Measurements from ENCODE around the gene CALHM6.

CALHM6 gene

DNA sequence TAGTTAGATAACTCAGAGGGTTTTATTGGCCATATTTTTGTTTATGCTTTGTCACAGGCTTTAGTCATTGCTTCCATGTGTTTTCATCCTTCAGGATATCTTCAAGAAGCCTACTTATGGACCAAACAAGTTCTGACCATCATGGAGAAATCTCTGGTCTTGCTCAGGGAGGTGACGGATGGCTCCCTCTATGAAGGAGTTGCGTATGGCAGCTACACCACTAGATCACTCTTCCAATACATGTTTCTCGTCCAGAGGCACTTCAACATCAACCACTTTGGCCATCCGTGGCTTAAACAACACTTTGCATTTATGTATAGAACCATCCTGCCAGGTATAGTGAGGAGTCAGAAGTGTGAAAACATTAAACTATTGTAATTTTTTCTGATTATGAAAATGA, 30.3 kb upstream of the CALHM6 start:
- Histone ChIP-seq H3K27me3 (ENCODE audit: control insufficient read depth in 5 of 5, insufficient read depth in 4 of 5, low read length in 5 of 5) (no peaks in the 10 kb centered on the region), H3K4me1 (ENCODE audit: control insufficient read depth in 5 of 5, insufficient read depth in 5 of 5, low read length in 5 of 5) (peaks cover 0 to 4% (median 0%) of the 10 kb centered on the region in 5 donors), H3K27ac (ENCODE audit: low read depth, low read length) (no peak overlapping the region), H3K9ac (ENCODE audit: low read length in 5 of 5) (no peak overlapping the region), H3K9me3 (ENCODE audit: control insufficient read depth in 5 of 5, low read length in 5 of 5) (no peaks in the 10 kb centered on the region), H3K36me3 (ENCODE audit: control insufficient read depth in 5 of 5, insufficient read depth in 5 of 5, low read length in 5 of 5) (peaks cover 22 to 50% (median 40%) of the 10 kb centered on the region in 5 donors), H3K4me3 (ENCODE audit: low read depth in 1 of 5, low read length in 5 of 5) (no peak overlapping the region)

DNA sequence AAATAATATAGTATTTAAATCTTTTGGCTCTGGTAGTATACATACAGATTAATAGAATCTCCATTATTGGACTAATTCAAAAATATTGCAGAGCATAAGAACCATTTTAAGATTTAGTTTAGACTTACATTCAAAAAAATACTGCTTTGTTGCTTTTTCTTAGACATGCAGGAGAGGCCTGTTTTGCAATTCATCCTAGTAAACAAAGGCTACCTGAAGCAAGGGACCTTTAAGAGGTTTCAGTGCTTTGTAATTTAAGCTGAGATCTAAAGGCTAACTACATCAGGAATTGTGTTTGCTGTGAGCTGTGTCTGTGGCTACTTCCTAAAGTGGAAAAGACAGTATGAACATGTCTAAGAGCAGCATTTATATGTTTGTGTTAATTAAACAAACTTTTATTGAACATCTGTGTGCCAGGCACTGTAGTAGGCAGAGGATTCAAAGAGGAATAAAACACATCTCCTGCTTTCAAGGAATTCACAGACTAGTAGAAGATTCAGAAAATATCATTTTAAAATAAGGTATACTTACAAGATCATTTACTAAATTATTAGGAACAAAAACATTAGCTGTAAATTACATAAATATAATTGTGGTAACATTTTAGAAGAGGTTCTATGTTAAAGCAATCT, 29.1 kb upstream of the CALHM6 start:
- Histone ChIP-seq H3K4me3 (ENCODE audit: low read depth in 1 of 5, low read length in 5 of 5) (no peak overlapping the region), H3K27ac (ENCODE audit: low read depth, low read length) (no peak overlapping the region), H3K27me3 (ENCODE audit: control insufficient read depth in 5 of 5, insufficient read depth in 4 of 5, low read length in 5 of 5) (no peaks in the 10 kb centered on the region), H3K9ac (ENCODE audit: low read length in 5 of 5) (no peak overlapping the region), H3K36me3 (ENCODE audit: control insufficient read depth in 5 of 5, insufficient read depth in 5 of 5, low read length in 5 of 5) (peaks cover 23 to 51% (median 44%) of the 10 kb centered on the region in 5 donors), H3K9me3 (ENCODE audit: control insufficient read depth in 5 of 5, low read length in 5 of 5) (no peaks in the 10 kb centered on the region), H3K4me1 (ENCODE audit: control insufficient read depth in 5 of 5, insufficient read depth in 5 of 5, low read length in 5 of 5) (peaks cover 0 to 4% (median 0%) of the 10 kb centered on the region in 5 donors)

DNA sequence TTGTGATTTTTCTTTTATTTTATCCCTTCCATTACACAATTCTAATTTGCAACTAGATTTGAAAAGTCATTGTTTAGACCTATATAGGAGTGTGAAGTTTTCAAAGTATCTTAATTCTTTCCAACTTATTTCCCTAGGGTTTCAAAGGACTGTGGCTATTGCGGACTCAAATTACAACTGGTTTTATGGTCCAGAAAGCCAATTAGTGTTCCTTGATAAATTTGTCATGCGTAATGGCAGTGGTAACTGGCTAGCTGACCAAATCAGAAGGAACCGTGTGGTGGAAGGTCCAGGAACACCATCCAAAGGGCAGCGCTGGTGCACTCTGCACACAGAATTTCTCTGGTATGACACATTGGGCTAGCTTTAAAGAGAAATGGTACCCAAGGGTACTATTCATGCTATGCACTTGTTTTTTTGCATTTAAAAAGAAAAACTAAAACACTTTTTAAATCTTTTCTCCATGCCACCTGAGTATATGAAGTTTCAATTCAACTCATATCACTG, 27.9 kb upstream of the CALHM6 start:
- H3K4me1 ChIP-seq (ENCODE audit: control insufficient read depth in 5 of 5, insufficient read depth in 5 of 5, low read length in 5 of 5): peaks cover 0 to 4% (median under 1%) of the 10 kb centered on the region in 5 donors
- H3K9ac ChIP-seq (ENCODE audit: low read length in 5 of 5): no peak overlapping the region
- no peaks in the 10 kb centered on the region for H3K9me3 ChIP-seq (ENCODE audit: control insufficient read depth in 5 of 5, low read length in 5 of 5)
- no peak overlapping the region for H3K27ac ChIP-seq (ENCODE audit: low read depth, low read length)
- no peaks in the 10 kb centered on the region for H3K27me3 ChIP-seq (ENCODE audit: control insufficient read depth in 5 of 5, insufficient read depth in 4 of 5, low read length in 5 of 5)
- peaks cover 23 to 47% (median 35%) of the 10 kb centered on the region in 5 donors for H3K36me3 ChIP-seq (ENCODE audit: control insufficient read depth in 5 of 5, insufficient read depth in 5 of 5, low read length in 5 of 5)
- no peak overlapping the region for H3K4me3 ChIP-seq (ENCODE audit: low read depth in 1 of 5, low read length in 5 of 5)

DNA sequence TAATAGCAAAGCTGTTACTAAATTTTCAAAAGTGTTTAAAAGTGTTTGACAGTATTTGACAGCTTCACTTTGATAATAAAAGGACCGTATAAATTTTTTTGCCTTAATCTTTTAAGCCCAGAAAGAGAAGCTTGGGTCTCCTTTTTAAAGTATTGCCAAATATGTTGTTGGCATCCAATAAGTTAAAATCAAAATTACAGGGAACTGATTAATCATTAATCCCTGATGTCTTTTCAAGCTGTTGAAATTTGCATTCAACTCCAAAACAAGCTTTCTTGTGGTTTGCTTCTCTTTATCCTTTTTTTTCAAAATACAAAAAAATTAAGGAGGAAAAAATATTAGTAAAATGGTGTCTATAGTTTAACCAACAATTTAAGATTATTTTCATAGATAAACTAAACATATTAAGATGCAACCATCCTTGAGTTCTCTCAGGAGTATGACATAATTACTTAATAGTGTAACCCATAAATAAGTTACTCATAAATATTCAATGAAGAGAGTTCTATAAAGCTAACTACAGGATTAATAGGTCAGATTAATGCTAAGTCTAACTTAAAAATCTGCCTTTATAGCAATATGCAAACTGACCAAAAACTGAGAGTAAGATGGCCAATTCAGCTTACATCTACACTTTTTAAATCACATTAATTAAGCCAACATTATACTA, 27.0 kb upstream of the CALHM6 start:
- Histone ChIP-seq H3K9me3 (ENCODE audit: control insufficient read depth in 5 of 5, low read length in 5 of 5) (no peaks in the 10 kb centered on the region), H3K4me1 (ENCODE audit: control insufficient read depth in 5 of 5, insufficient read depth in 5 of 5, low read length in 5 of 5) (peaks cover 0 to 13% (median 9%) of the 10 kb centered on the region in 5 donors), H3K27me3 (ENCODE audit: control insufficient read depth in 5 of 5, insufficient read depth in 4 of 5, low read length in 5 of 5) (no peaks in the 10 kb centered on the region), H3K4me3 (ENCODE audit: low read depth in 1 of 5, low read length in 5 of 5) (no peak overlapping the region), H3K9ac (ENCODE audit: low read length in 5 of 5) (no peak overlapping the region), H3K36me3 (ENCODE audit: control insufficient read depth in 5 of 5, insufficient read depth in 5 of 5, low read length in 5 of 5) (peaks cover 18 to 42% (median 26%) of the 10 kb centered on the region in 5 donors), H3K27ac (ENCODE audit: low read depth, low read length) (no peak overlapping the region)

DNA sequence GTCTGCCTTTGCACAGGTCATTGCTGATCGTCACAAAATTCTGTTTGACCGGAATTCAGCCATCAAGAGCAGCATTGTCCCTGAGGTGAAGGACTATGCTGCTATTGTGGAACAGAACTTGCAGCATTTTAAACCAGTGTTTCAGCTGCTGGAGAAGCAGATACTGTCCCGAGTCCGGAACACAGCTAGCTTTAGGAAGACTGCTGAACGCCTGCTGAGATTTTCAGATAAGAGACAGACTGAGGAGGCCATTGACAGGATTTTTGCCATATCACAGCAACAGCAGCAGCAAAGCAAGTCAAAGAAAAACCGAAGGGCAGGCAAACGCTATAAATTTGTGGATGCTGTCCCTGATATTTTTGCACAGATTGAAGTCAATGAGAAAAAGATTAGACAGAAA, 24.6 kb upstream of the CALHM6 start:
- no peak overlapping the region for H3K4me3 ChIP-seq (ENCODE audit: low read depth in 1 of 5, low read length in 5 of 5)
- H3K9me3 ChIP-seq (ENCODE audit: control insufficient read depth in 5 of 5, low read length in 5 of 5): no peaks in the 10 kb centered on the region

DNA sequence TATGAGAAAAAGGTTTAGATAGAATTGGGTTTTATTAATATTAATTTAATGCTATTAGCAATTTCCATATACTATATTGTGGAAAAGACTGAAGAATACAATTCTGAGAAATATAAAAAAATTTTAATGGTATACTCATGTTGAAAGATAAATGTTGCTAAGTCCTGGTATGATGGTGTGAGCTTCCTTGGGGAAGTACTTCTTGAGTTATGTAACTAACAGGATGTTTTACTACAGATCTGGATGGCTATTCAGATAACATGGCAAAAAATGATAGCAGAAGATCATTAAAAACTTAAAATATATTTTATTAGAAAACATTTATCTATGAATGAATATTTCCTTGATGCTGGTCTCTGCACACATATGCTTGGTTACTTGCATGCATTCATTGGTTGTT, 23.5 kb upstream of the CALHM6 start:
- H3K9ac ChIP-seq (ENCODE audit: low read length in 5 of 5): no peak overlapping the region
- peaks cover 0 to 25% (median 9%) of the 10 kb centered on the region in 5 donors for H3K4me1 ChIP-seq (ENCODE audit: control insufficient read depth in 5 of 5, insufficient read depth in 5 of 5, low read length in 5 of 5)
- H3K9me3 ChIP-seq (ENCODE audit: control insufficient read depth in 5 of 5, low read length in 5 of 5): no peaks in the 10 kb centered on the region
- no peak overlapping the region for H3K27ac ChIP-seq (ENCODE audit: low read depth, low read length)
- no peak overlapping the region for H3K4me3 ChIP-seq (ENCODE audit: low read depth in 1 of 5, low read length in 5 of 5)
- peaks cover 14 to 30% (median 17%) of the 10 kb centered on the region in 5 donors for H3K36me3 ChIP-seq (ENCODE audit: control insufficient read depth in 5 of 5, insufficient read depth in 5 of 5, low read length in 5 of 5)
- H3K27me3 ChIP-seq (ENCODE audit: control insufficient read depth in 5 of 5, insufficient read depth in 4 of 5, low read length in 5 of 5): no peaks in the 10 kb centered on the region

More for the DNA sequence above, 24.6 kb upstream of the CALHM6 start:
- H3K27me3 ChIP-seq (ENCODE audit: control insufficient read depth in 5 of 5, insufficient read depth in 4 of 5, low read length in 5 of 5): no peaks in the 10 kb centered on the region
- H3K4me1 ChIP-seq (ENCODE audit: control insufficient read depth in 5 of 5, insufficient read depth in 5 of 5, low read length in 5 of 5): peaks cover 0 to 25% (median 9%) of the 10 kb centered on the region in 5 donors
- no peak overlapping the region for H3K9ac ChIP-seq (ENCODE audit: low read length in 5 of 5)
- no peak overlapping the region for H3K27ac ChIP-seq (ENCODE audit: low read depth, low read length)
- H3K36me3 ChIP-seq (ENCODE audit: control insufficient read depth in 5 of 5, insufficient read depth in 5 of 5, low read length in 5 of 5): peaks cover 15 to 31% (median 22%) of the 10 kb centered on the region in 5 donors

DNA sequence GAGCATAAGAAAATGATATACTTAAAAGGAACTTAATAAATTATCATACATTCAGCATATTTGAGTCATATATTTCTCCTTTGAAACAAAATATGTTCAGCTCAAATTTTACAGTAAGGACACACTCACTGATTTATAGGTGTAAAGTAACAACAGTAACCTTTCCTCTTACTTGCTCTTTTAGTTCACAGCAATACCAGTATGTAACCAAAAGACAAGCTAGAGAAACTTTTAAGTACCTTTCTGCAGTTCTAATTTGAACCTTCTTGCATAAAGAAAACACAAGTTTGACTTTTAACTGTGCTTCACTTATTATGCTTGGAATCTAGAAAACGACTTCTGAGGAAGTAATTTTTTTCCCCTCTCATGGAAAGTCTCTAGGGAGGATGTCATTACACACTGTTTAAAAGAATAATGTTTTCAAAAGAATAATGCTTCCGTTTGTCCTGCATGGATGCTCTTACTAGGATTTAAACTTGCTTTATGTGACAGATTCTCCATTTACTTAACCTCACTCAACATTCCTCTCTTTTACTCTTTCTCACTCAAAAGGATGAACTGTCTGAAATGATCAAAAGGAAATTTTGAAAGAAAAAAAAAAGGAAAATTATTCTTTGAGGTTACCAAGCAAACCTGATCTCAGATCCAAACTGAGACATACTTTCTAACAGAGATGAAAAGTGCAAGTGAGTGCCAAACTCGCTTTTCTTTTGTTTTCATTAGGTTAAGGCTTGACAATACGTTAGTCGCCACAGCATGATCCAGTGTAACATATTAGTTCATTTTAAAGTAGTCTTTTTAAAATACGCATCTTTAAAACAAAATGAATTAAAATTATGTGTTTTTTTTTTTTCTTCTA, 22.4 kb upstream of the CALHM6 start:
- Histone ChIP-seq H3K27ac (ENCODE audit: low read depth, low read length) (no peak overlapping the region), H3K4me3 (ENCODE audit: low read depth in 1 of 5, low read length in 5 of 5) (no peak overlapping the region), H3K27me3 (ENCODE audit: control insufficient read depth in 5 of 5, insufficient read depth in 4 of 5, low read length in 5 of 5) (no peaks in the 10 kb centered on the region), H3K4me1 (ENCODE audit: control insufficient read depth in 5 of 5, insufficient read depth in 5 of 5, low read length in 5 of 5) (peaks cover 0 to 22% (median 9%) of the 10 kb centered on the region in 5 donors), H3K9ac (ENCODE audit: low read length in 5 of 5) (no peak overlapping the region), H3K9me3 (ENCODE audit: control insufficient read depth in 5 of 5, low read length in 5 of 5) (no peaks in the 10 kb centered on the region), H3K36me3 (ENCODE audit: control insufficient read depth in 5 of 5, insufficient read depth in 5 of 5, low read length in 5 of 5) (peaks cover 10 to 20% (median 17%) of the 10 kb centered on the region in 5 donors)

DNA sequence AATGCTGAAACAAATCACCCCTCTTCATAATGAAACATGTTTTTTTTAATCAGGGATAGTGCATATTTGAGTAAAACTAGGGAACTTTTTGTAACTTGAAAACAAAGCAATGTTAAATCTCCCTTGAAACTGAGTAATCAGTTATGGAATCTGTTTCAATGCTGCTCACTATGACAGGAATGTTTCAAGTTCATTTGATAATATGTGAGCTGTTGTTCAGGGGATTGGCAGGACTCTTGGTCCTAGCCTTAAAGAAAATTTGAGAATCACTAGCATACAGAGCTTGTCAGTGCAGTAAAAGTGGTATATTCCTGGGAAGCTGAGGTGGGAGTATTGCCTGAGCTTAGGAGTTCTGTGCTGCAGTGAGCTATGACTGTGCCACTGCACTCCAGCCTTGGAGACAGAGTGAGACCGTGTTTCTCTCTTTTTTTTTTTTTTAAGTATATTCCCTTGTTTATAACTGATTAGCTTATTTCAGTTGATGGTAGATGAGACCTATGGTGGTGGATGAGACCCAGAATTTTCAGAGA, 21.6 kb upstream of the CALHM6 start:
- H3K27ac ChIP-seq (ENCODE audit: low read depth, low read length): no peak overlapping the region
- H3K9ac ChIP-seq (ENCODE audit: low read length in 5 of 5): no peak overlapping the region
- no peaks in the 10 kb centered on the region for H3K27me3 ChIP-seq (ENCODE audit: control insufficient read depth in 5 of 5, insufficient read depth in 4 of 5, low read length in 5 of 5)

DNA sequence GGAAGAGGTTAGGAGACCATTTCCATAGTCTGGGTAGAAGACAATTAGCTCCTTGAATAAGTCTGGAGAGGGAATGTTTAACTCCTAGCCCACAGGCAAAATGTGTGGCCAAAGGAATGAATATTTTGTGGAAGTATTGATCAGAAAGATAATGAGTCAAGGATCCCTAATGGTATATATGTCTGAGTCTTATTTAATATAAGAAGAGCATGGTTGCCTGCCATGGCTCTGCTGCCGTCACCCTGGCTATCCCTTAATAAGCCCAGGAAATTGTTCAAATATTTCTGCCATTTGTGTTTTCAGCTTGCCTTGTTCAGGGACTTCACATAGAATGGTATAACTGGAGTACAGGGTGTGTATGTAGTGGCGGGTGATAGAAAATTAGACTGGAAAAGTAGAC, 18.1 kb upstream of the CALHM6 start:
- Histone ChIP-seq H3K4me3 (ENCODE audit: low read depth in 1 of 5, low read length in 5 of 5) (no peak overlapping the region), H3K36me3 (ENCODE audit: control insufficient read depth in 5 of 5, insufficient read depth in 5 of 5, low read length in 5 of 5) (no peaks in the 10 kb centered on the region), H3K9me3 (ENCODE audit: control insufficient read depth in 5 of 5, low read length in 5 of 5) (no peaks in the 10 kb centered on the region), H3K27ac (ENCODE audit: low read depth, low read length) (no peak overlapping the region), H3K4me1 (ENCODE audit: control insufficient read depth in 5 of 5, insufficient read depth in 5 of 5, low read length in 5 of 5) (peaks cover 0 to 37% (median 19%) of the 10 kb centered on the region in 5 donors), H3K9ac (ENCODE audit: low read length in 5 of 5) (no peak overlapping the region), H3K27me3 (ENCODE audit: control insufficient read depth in 5 of 5, insufficient read depth in 4 of 5, low read length in 5 of 5) (no peaks in the 10 kb centered on the region)

More for the DNA sequence above, 21.6 kb upstream of the CALHM6 start:
- Histone ChIP-seq H3K9me3 (ENCODE audit: control insufficient read depth in 5 of 5, low read length in 5 of 5) (no peaks in the 10 kb centered on the region), H3K4me3 (ENCODE audit: low read depth in 1 of 5, low read length in 5 of 5) (no peak overlapping the region), H3K36me3 (ENCODE audit: control insufficient read depth in 5 of 5, insufficient read depth in 5 of 5, low read length in 5 of 5) (peaks cover 10 to 20% (median 17%) of the 10 kb centered on the region in 5 donors), H3K4me1 (ENCODE audit: control insufficient read depth in 5 of 5, insufficient read depth in 5 of 5, low read length in 5 of 5) (peaks cover 0 to 26% (median 11%) of the 10 kb centered on the region in 5 donors)
